WI38 (cell line): Measurements from ENCODE around the gene VSIG4.

ENCODE experiments used
- H3K4me3 ChIP-seq: 2 replicates; pipeline ENCODE4 v1.5.1; 2011; ENCODE audit warnings: low read depth, mild to moderate bottlenecking, control low read depth, low read length
- TF ChIP-seq, protein P1 (sequence below): IDR thresholded peaks from 2 replicates; pipeline ENCODE4 v1.5.1; 2012; ENCODE audit warnings: low read depth, mild to moderate bottlenecking, control low read depth, low read length

VSIG4 gene

DNA sequence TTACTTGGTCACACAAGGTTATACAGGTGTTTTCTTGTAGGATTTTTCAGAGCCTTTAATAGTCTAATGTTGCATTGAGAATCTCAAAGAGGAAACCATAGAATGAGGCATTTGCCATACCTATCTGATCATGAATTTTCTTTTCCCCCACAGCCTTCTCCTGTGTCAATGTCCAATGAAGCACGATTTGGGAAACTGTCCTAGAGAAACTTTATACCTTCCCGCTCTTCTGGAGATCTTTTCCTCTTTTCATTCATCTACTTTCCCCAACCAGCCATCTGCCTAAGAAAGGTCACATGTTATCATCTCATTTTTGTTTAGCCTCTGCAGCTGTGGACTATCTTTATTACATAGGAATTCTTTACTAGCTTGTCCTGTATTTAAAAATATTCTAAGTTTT is 19.9 kb downstream of the VSIG4 start:
- H3K4me3 ChIP-seq, result no peak overlapping the region
- TF ChIP-seq, protein P1, sequence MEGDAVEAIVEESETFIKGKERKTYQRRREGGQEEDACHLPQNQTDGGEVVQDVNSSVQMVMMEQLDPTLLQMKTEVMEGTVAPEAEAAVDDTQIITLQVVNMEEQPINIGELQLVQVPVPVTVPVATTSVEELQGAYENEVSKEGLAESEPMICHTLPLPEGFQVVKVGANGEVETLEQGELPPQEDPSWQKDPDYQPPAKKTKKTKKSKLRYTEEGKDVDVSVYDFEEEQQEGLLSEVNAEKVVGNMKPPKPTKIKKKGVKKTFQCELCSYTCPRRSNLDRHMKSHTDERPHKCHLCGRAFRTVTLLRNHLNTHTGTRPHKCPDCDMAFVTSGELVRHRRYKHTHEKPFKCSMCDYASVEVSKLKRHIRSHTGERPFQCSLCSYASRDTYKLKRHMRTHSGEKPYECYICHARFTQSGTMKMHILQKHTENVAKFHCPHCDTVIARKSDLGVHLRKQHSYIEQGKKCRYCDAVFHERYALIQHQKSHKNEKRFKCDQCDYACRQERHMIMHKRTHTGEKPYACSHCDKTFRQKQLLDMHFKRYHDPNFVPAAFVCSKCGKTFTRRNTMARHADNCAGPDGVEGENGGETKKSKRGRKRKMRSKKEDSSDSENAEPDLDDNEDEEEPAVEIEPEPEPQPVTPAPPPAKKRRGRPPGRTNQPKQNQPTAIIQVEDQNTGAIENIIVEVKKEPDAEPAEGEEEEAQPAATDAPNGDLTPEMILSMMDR, result no peak

DNA sequence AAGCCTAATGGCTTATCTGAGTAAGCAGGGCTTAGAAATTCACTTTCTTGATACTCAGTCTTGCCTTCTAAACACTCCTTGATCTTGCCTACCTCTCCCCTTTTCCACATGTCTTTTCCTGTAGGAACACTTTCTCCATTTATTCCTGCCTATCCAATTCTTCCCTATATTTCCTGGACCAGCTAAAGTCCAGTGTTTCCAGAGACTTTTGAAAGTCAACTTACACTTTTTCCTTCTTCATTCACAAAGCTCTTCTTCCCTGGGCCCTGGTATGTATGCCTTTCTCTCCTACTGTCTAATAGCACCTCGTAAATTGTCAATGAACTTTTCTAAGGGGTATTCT is 20.6 kb downstream of the VSIG4 start:
- no peak overlapping the region for H3K4me3 ChIP-seq

DNA sequence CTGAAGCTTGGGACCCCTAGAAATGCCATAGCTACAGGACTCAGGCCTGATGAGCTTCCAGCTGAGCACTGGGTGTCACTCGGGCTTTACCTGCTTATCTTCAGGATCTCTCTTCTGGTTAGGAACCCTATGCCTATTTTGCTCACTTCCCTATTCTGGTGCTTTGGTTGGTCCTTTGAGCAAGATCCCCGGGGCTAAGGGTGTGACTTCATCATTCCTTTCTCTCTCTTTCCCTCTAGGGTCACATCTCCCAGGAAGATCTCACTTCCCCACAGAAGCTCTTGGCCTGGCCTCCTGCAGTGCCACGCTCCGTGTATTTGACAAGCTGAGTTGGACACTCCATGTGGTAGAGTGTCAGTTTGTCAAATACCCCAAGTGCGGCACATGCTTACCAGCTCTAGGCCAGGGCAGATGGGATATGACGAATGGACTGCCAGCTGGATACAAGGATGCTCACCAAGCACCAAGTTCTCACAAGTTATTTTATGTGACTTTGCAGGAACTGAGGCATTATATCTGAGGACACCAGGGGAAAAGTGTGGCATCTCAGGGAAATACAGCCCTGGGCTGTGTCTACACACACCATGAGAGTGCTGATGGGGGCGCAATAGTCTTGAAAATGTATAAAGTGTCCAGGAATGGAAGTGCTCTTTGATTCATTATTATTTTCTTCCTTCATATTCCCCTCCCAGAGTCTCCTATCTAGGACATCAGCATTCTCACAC is 21.1 kb downstream of the VSIG4 start:
- TF ChIP-seq, protein P1, result no peak
- no peak overlapping the region for H3K4me3 ChIP-seq

More for the DNA sequence above, 20.6 kb downstream of the VSIG4 start:
- TF ChIP-seq, protein P1, result no peak

DNA sequence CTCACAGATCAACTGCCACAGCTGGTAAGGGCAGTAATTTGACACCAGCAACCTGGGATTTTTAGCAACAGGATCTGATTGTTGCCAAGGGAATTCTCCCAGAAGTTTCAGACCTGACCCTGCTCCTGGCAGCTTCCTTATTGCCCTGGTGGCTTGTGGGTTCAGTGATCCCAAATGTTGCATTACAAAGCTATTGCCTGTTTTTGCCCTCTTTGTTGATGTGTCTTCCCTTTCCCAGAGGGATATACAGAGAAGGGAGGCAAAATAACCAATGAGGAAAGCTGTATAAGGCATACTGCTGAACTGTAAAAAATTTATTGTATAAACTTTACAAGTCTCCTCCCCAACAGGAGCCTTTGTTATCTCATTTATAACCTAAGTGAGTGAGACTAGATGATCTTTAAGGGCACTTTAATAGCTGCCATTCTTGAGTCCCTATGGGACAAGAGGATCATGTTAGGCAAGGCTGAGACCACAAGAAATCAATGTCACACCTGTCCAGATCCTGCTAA is 22.2 kb downstream of the VSIG4 start:
- no peak overlapping the region for H3K4me3 ChIP-seq
- TF ChIP-seq, protein P1, result no peak

DNA sequence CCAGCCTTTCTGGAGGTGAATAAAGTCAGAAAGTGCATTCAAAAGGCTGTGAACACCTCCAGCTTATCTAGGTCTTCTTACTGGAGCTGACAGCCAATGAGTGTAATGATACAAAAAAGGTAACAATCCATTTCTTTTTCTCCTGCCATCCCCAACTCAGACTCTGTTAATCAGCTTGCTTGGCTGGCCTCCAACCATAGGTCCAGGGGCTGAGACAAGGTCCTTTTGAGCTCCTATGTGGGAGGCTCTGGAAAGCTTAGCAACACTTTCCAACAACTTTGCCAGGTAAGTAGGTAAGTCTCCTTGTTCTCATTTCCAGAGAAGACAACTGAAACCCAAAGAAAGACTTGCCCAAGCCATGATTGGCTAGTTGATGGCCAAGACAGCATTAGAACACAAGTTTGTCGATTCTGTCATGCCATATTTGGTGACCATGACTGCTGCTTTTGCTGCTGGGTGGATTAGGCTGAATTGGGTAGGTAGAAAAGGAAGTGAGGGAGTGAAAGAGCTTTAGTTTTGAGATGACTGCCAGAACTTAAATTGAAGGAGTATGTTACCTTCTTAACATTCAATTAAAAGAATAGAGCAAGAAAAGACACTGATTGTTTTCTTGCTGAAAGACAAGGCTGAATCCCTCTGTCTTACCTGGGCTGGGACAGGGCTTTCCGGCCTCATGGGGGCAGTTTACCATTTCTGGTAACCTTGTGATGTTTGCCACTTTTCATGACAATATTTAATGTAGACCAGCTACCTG is 22.8 kb downstream of the VSIG4 start:
- TF ChIP-seq, protein P1, result no peak

DNA sequence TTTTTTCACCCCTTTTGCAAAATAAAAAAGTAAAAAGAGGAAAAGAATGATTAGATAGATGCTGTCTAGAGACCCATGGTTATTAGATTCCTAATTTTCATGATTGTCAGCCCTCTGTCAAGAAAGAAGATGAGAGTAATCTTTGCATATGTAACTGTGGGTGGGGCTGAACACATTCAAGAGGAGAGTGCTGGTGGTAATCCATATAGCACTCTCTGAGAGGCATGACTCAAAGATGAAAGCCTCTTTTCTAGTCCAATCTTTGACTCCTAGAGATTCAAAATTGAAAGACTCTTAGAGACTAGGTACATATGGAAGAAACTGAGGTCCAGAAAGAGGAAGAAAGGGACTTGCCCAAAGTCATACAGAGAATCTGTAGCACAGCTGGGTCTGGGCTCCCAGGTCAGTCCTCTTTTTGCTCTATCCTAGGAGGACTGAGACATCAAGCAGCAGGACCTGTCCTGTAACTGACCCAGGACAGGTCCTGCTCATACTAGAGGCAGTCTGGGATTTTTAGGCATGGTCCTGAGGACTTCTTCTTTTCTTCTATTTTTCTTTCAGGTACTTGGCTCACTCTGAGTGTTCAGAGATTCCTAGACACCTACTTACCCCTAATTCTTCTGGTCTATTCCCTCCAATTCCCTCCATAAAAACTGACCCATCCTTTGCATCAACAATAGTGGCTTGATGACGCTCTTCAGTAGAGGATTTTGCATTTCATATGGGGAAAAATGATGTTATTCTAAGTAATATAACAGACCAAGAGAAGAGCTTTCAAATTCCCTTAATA is 23.8 kb downstream of the VSIG4 start:
- H3K4me3 ChIP-seq, result no peak overlapping the region
- TF ChIP-seq, protein P1, result no peak

More for the DNA sequence above, 22.8 kb downstream of the VSIG4 start:
- no peak overlapping the region for H3K4me3 ChIP-seq
